ENCODE measurements around the gene SZRD1.

SZRD1 gene

DNA sequence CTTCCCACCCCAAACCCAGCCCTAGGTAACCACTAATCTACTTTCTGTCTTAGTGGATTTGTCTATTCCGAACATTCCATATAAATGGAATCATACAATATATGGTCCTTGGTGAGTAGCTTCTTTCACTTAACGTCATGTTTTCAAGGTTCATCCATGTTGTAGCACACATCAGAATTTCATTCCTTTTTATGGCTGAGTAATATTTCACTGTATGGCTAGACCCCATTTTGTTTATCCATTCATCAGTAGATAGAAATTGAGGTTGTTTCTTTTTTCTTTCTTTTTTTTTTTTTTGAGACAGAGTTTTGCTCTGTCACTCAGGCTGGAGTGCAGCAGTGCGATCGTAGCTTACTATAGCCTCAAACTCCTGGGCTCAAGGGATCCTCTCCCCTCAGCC, 67.0 kb downstream of the SZRD1 start:
- H3K4me3 ChIP-seq (ENCODE audit: low read depth, low read length): no peak overlapping the region

DNA sequence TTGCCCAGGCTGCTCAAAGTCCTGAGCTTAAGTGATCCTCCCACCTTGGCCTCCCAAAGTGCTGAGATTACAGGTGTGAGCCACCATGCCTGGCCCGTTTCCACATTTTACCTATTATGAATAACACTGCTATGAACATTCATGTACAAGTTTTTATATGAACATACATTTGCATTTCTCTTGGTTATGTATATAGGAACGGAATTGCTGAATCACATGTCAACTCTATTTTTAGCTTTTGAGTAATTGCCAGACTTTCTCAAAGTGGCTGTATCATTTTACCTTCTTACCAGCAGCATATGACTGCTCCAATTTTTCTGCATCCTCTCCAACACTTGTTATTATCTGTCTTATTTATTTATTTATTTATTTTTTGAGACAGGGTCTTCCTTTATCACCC, 67.5 kb downstream of the SZRD1 start:
- H3K4me3 ChIP-seq (ENCODE audit: low read depth, low read length): no peak overlapping the region
- peaks cover 2% of the 10 kb centered on the region for H3K27me3 ChIP-seq (ENCODE audit: control insufficient read depth, insufficient read depth, low read length)
- H3K9ac ChIP-seq (ENCODE audit: low read depth, low read length): no peak overlapping the region
- H3K9me3 ChIP-seq (ENCODE audit: control insufficient read depth, insufficient read depth, low read length): no peaks in the 10 kb centered on the region
- H3K4me1 ChIP-seq (ENCODE audit: control insufficient read depth, insufficient read depth, low read length): no peaks in the 10 kb centered on the region
- H3K36me3 ChIP-seq (ENCODE audit: control insufficient read depth, insufficient read depth, low read length): no peaks in the 10 kb centered on the region

More for the DNA sequence above, 67.0 kb downstream of the SZRD1 start:
- H3K36me3 ChIP-seq (ENCODE audit: control insufficient read depth, insufficient read depth, low read length): no peaks in the 10 kb centered on the region
- no peak overlapping the region for H3K9ac ChIP-seq (ENCODE audit: low read depth, low read length)
- peaks cover 2% of the 10 kb centered on the region for H3K27me3 ChIP-seq (ENCODE audit: control insufficient read depth, insufficient read depth, low read length)
- H3K9me3 ChIP-seq (ENCODE audit: control insufficient read depth, insufficient read depth, low read length): no peaks in the 10 kb centered on the region
- H3K4me1 ChIP-seq (ENCODE audit: control insufficient read depth, insufficient read depth, low read length): no peaks in the 10 kb centered on the region

GRCh38 chr1:16436946-16437474, 70.0 kb downstream of the SZRD1 start, which contains the start of gene SPATA21:
TSS of gene SPATA21 (minus strand) at chr1:16437424. CDS start at chr1:16431371, 6,053 bp downstream.
- no peaks in the 10 kb centered on the region for H3K9me3 ChIP-seq (ENCODE audit: control insufficient read depth, insufficient read depth, low read length)
- no peak within 1 kb of the TSS for H3K9ac ChIP-seq (ENCODE audit: low read depth, low read length)
- peaks cover 4% of the 10 kb centered on the region for H3K27me3 ChIP-seq (ENCODE audit: control insufficient read depth, insufficient read depth, low read length)
- H3K4me3 ChIP-seq (ENCODE audit: low read depth, low read length): no peak within 1 kb of the TSS
- H3K4me1 ChIP-seq (ENCODE audit: control insufficient read depth, insufficient read depth, low read length): no peaks in the 10 kb centered on the region
- H3K36me3 ChIP-seq (ENCODE audit: control insufficient read depth, insufficient read depth, low read length): no peaks in the 10 kb centered on the region

DNA sequence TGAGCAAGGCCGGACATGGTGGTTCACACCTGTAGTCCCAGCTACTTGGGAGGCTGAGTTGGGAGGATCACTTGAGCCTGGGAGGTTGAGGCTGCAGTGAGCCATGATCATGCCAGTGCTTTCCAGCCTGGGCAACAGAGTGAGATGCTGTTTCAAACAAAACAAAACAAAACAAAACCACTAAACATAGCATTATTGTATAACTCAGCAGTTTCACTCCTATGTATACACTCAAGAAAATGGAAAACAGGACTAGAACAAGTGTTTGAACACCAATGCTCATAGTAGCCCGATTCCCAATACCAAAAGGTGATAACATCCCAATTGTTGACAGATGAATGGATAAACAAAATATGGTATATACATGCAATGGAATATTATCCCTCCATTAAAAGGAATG, 71.5 kb downstream of the SZRD1 start:
- no peaks in the 10 kb centered on the region for H3K4me1 ChIP-seq (ENCODE audit: control insufficient read depth, insufficient read depth, low read length)

DNA sequence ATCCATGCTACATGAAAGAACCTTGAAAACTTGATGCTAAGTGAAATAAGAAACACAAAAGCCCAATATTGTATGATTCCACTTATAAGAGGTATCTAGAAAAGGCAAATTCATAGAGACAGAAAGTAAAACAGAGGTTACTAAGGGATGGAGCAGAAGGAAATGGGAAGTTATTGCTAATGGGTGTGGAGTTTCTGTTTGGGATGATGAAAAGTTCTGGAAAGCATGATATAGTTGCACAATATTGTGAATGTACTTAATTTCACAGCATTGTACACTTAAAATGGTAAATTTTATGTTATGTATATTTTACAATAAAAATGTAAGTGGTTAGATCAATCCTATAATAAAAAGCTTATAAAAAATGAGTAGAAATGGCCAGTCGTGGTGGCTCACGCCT, 71.9 kb downstream of the SZRD1 start:
- Histone ChIP-seq H3K4me1 (ENCODE audit: control insufficient read depth, insufficient read depth, low read length) (no peaks in the 10 kb centered on the region), H3K36me3 (ENCODE audit: control insufficient read depth, insufficient read depth, low read length) (no peaks in the 10 kb centered on the region), H3K9me3 (ENCODE audit: control insufficient read depth, insufficient read depth, low read length) (no peaks in the 10 kb centered on the region), H3K4me3 (ENCODE audit: low read depth, low read length) (no peak overlapping the region), H3K27me3 (ENCODE audit: control insufficient read depth, insufficient read depth, low read length) (peaks cover 12% of the 10 kb centered on the region), H3K9ac (ENCODE audit: low read depth, low read length) (no peak overlapping the region)

More for the DNA sequence above, 71.5 kb downstream of the SZRD1 start:
- H3K9ac ChIP-seq (ENCODE audit: low read depth, low read length): no peak overlapping the region
- H3K27me3 ChIP-seq (ENCODE audit: control insufficient read depth, insufficient read depth, low read length): peaks cover 12% of the 10 kb centered on the region
- no peaks in the 10 kb centered on the region for H3K36me3 ChIP-seq (ENCODE audit: control insufficient read depth, insufficient read depth, low read length)
- no peaks in the 10 kb centered on the region for H3K9me3 ChIP-seq (ENCODE audit: control insufficient read depth, insufficient read depth, low read length)
- H3K4me3 ChIP-seq (ENCODE audit: low read depth, low read length): no peak overlapping the region

DNA sequence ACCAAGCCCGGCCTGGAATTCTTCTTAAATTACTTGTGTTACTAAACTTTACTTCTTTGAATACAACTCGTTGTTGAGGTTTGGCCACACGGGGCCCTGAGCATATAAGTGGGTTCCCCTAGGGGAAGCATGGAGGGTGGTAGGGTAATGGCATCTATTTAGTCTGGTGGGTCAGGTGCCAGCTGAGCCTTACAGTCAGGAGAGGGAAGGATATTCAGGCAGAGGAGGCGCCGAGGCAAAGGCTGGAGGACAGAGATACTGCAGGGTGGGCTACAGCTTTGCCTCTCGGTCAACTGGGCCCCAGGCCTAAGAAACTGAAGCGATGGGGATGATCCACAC, 73.1 kb downstream of the SZRD1 start:
- Histone ChIP-seq H3K27me3 (ENCODE audit: control insufficient read depth, insufficient read depth, low read length) (peaks cover 12% of the 10 kb centered on the region), H3K9me3 (ENCODE audit: control insufficient read depth, insufficient read depth, low read length) (no peaks in the 10 kb centered on the region), H3K4me1 (ENCODE audit: control insufficient read depth, insufficient read depth, low read length) (no peaks in the 10 kb centered on the region), H3K4me3 (ENCODE audit: low read depth, low read length) (peak overlapping the region; percentile 100), H3K36me3 (ENCODE audit: control insufficient read depth, insufficient read depth, low read length) (peaks cover 4% of the 10 kb centered on the region), H3K9ac (ENCODE audit: low read depth, low read length) (no peak overlapping the region)

- Histone ChIP-seq H3K9ac (ENCODE audit: low read depth, low read length) (peak within 1 kb of the TSS; percentile 90), H3K27me3 (ENCODE audit: control insufficient read depth, insufficient read depth, low read length) (peaks cover 12% of the 10 kb centered on the region), H3K4me3 (ENCODE audit: low read depth, low read length) (peak within 1 kb of the TSS; percentile 100), H3K36me3 (ENCODE audit: control insufficient read depth, insufficient read depth, low read length) (peaks cover 4% of the 10 kb centered on the region), H3K9me3 (ENCODE audit: control insufficient read depth, insufficient read depth, low read length) (no peaks in the 10 kb centered on the region), H3K4me1 (ENCODE audit: control insufficient read depth, insufficient read depth, low read length) (no peaks in the 10 kb centered on the region)
Measured at GRCh38 chr1:16440470-16441281, 73.6 kb downstream of the SZRD1 start, which contains the start of gene NECAP2. TSS of gene NECAP2 (plus strand) at chr1:16440724. CDS start at chr1:16440762, 38 bp downstream.

DNA sequence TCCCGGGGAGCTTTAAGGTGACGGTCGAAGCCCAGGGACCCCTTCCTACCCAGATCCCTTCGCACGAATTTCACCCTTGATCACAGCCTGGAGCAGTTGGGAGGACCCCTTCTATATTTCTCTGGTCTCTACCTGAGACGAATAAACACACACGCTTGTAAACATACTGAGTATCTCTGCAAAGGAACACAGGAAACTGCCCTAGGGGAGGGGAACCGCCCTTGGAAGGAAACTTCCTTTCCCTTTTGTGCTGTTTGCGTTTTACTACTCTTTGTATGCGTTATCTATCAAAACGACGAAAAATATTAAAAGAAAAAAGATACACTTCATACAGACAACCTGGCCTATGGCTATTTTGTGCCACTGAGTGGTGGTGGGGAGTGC, 74.2 kb downstream of the SZRD1 start:
- H3K36me3 ChIP-seq (ENCODE audit: control insufficient read depth, insufficient read depth, low read length): peaks cover 4% of the 10 kb centered on the region
- peaks cover 12% of the 10 kb centered on the region for H3K27me3 ChIP-seq (ENCODE audit: control insufficient read depth, insufficient read depth, low read length)
- peak overlapping the region; percentile 100 for H3K4me3 ChIP-seq (ENCODE audit: low read depth, low read length)
- H3K4me1 ChIP-seq (ENCODE audit: control insufficient read depth, insufficient read depth, low read length): no peaks in the 10 kb centered on the region
- no peaks in the 10 kb centered on the region for H3K9me3 ChIP-seq (ENCODE audit: control insufficient read depth, insufficient read depth, low read length)
- H3K9ac ChIP-seq (ENCODE audit: low read depth, low read length): peak overlapping the region; percentile 65

- no peaks in the 10 kb centered on the region for H3K4me1 ChIP-seq (ENCODE audit: control insufficient read depth, insufficient read depth, low read length)
- H3K36me3 ChIP-seq (ENCODE audit: control insufficient read depth, insufficient read depth, low read length): peaks cover 4% of the 10 kb centered on the region
- no peaks in the 10 kb centered on the region for H3K9me3 ChIP-seq (ENCODE audit: control insufficient read depth, insufficient read depth, low read length)
- peaks cover 12% of the 10 kb centered on the region for H3K27me3 ChIP-seq (ENCODE audit: control insufficient read depth, insufficient read depth, low read length)
- H3K9ac ChIP-seq (ENCODE audit: low read depth, low read length): no peak overlapping the region
- H3K4me3 ChIP-seq (ENCODE audit: low read depth, low read length): no peak overlapping the region
Measured at GRCh38 chr1:16442265-16442664, 75.2 kb downstream of the SZRD1 start.

GRCh38 chr1:16442941-16443340, 75.9 kb downstream of the SZRD1 start:
- no peak overlapping the region for H3K4me3 ChIP-seq (ENCODE audit: low read depth, low read length)
- peaks cover 11% of the 10 kb centered on the region for H3K27me3 ChIP-seq (ENCODE audit: control insufficient read depth, insufficient read depth, low read length)
- H3K9ac ChIP-seq (ENCODE audit: low read depth, low read length): no peak overlapping the region
- peaks cover 7% of the 10 kb centered on the region for H3K36me3 ChIP-seq (ENCODE audit: control insufficient read depth, insufficient read depth, low read length)
- no peaks in the 10 kb centered on the region for H3K4me1 ChIP-seq (ENCODE audit: control insufficient read depth, insufficient read depth, low read length)
- no peaks in the 10 kb centered on the region for H3K9me3 ChIP-seq (ENCODE audit: control insufficient read depth, insufficient read depth, low read length)

GRCh38 chr1:16443975-16444770, 77.1 kb downstream of the SZRD1 start:
- H3K9me3 ChIP-seq (ENCODE audit: control insufficient read depth, insufficient read depth, low read length): no peaks in the 10 kb centered on the region
- peaks cover 11% of the 10 kb centered on the region for H3K27me3 ChIP-seq (ENCODE audit: control insufficient read depth, insufficient read depth, low read length)
- H3K4me3 ChIP-seq (ENCODE audit: low read depth, low read length): no peak overlapping the region
- peaks cover 14% of the 10 kb centered on the region for H3K36me3 ChIP-seq (ENCODE audit: control insufficient read depth, insufficient read depth, low read length)
- H3K4me1 ChIP-seq (ENCODE audit: control insufficient read depth, insufficient read depth, low read length): no peaks in the 10 kb centered on the region
- no peak overlapping the region for H3K9ac ChIP-seq (ENCODE audit: low read depth, low read length)

All from iPS-15b (cell line).